CD14-positive monocyte (primary cell): ENCODE data around the gene SYNRG. TPM values are rescaled to one million over a fixed set of nuclear protein-coding genes. Genes with fewer than 3 reads are reported as not detected.

Experiments used
- DNase-seq, 3 donors: peaks; one replicate each; pipeline ENCODE4 v3.0.0-alpha.2; 2011 to 2022
- H2AFZ ChIP-seq: 2 replicates; pipeline ENCODE4 v1.6.0; 2012; ENCODE audit warnings: mild to moderate bottlenecking, low read depth, low read length, inconsistent platforms; ENCODE audit not compliant: insufficient read depth, poor library complexity, severe bottlenecking
- H3K27ac ChIP-seq, 2 donors: 1 replicate in 1 of 2; 2 replicates in 1 of 2; pipeline ENCODE4 v1.5.1; 2012 to 2013; ENCODE audit warnings: low read length in 2 of 2, control low read depth in 1 of 2, inconsistent platforms in 1 of 2, low read depth in 1 of 2, mild to moderate bottlenecking in 1 of 2
- H3K27me3 ChIP-seq, 2 donors: one replicate each; pipeline versions ENCODE4 v1.6.0 to v1.6.1; 2011 to 2013; ENCODE audit warnings: low read length in 2 of 2; ENCODE audit not compliant: control insufficient read depth in 2 of 2, insufficient read depth in 2 of 2
- H3K36me3 ChIP-seq, 2 donors: replicated peaks in 1 of 2; 1 replicate in 1 of 2; 2 replicates in 1 of 2; pipeline versions ENCODE4 v1.5.1 to v1.6.1; 2012 to 2013; ENCODE audit warnings: low read length in 2 of 2, control low read depth in 1 of 2, inconsistent platforms in 1 of 2, mild to moderate bottlenecking in 1 of 2; ENCODE audit not compliant: insufficient read depth in 2 of 2, control insufficient read depth in 1 of 2
- H3K4me1 ChIP-seq, 2 donors: 1 replicate in 1 of 2; 2 replicates in 1 of 2; pipeline versions ENCODE4 v1.5.1 to v1.6.1; 2012 to 2013; ENCODE audit warnings: low read length in 2 of 2, control low read depth in 1 of 2, inconsistent platforms in 1 of 2, mild to moderate bottlenecking in 1 of 2, moderate library complexity in 1 of 2; ENCODE audit not compliant: insufficient read depth in 2 of 2, control insufficient read depth in 1 of 2
- H3K4me2 ChIP-seq: replicated peaks from 2 replicates; pipeline ENCODE3; 2012; ENCODE audit warnings: low read length, moderate library complexity, mild to moderate bottlenecking; ENCODE audit not compliant: poor library complexity, severe bottlenecking; ENCODE audit errors: extremely low read depth
- H3K4me3 ChIP-seq, 3 experiments: fragments of 200-600 bp in 1 of 3; sonication (generic) in 1 of 3; replicated peaks in 1 of 3; 1 replicate in 2 of 3; 2 replicates in 1 of 3; pipeline ENCODE4 v1.5.1; 2011 to 2013; ENCODE audit warnings: low read length in 3 of 3, mild to moderate bottlenecking in 3 of 3, control low read depth in 2 of 3, low read depth in 2 of 3, inconsistent platforms in 1 of 3, moderate library complexity in 1 of 3
- H3K79me2 ChIP-seq: 2 replicates; pipeline ENCODE4 v1.6.0; 2012; ENCODE audit warnings: mild to moderate bottlenecking, control low read depth, inconsistent platforms, low read length, moderate library complexity; ENCODE audit not compliant: insufficient read depth
- H3K9ac ChIP-seq: 2 replicates; pipeline ENCODE4 v1.6.0; 2017; ENCODE audit warnings: low read length, mild to moderate bottlenecking; ENCODE audit not compliant: insufficient read depth, poor library complexity, severe bottlenecking
- H3K9me3 ChIP-seq, 2 donors: replicated peaks in 1 of 2; 1 replicate in 1 of 2; 2 replicates in 1 of 2; pipeline versions ENCODE4 v1.5.1 to v1.6.1; 2012 to 2013; ENCODE audit warnings: low read length in 2 of 2, control low read depth in 1 of 2; ENCODE audit not compliant: control insufficient read depth in 1 of 2, insufficient read depth in 1 of 2
- H4K20me1 ChIP-seq: 2 replicates; pipeline ENCODE4 v1.6.0; 2012; ENCODE audit warnings: mild to moderate bottlenecking, low read length, control low read depth, moderate library complexity; ENCODE audit not compliant: insufficient read depth
- H3K27ac Mint-ChIP-seq, 7 donors: one replicate each; pipeline ENCODE4 v1.8.0; 2020; ENCODE audit warnings: mild to moderate bottlenecking in 7 of 7, mixed read lengths in 7 of 7, moderate library complexity in 6 of 7, inconsistent platforms in 2 of 7
- H3K27me3 Mint-ChIP-seq, 3 donors: one replicate each; pipeline ENCODE4 v1.8.0; 2021 to 2022; ENCODE audit warnings: low read depth in 3 of 3, mild to moderate bottlenecking in 3 of 3, mixed read lengths in 3 of 3, moderate library complexity in 3 of 3, inconsistent platforms in 1 of 3
- H3K36me3 Mint-ChIP-seq, 2 donors: one replicate each; pipeline ENCODE4 v1.8.0; 2020; ENCODE audit warnings: mixed read lengths in 2 of 2, inconsistent platforms in 1 of 2, mild to moderate bottlenecking in 1 of 2
- H3K4me1 Mint-ChIP-seq: one replicate; pipeline ENCODE4 v1.8.0; 2020; ENCODE audit warnings: mild to moderate bottlenecking, mixed read lengths
- H3K4me3 Mint-ChIP-seq, 2 donors: one replicate each; pipeline ENCODE4 v1.8.0; 2020; ENCODE audit warnings: mild to moderate bottlenecking in 2 of 2, mixed read lengths in 2 of 2, moderate library complexity in 1 of 2
- H3K9me3 Mint-ChIP-seq, 7 donors: one replicate each; pipeline ENCODE4 v1.8.0; 2020 to 2022; ENCODE audit warnings: mixed read lengths in 7 of 7, mild to moderate bottlenecking in 6 of 7, moderate library complexity in 6 of 7, inconsistent platforms in 2 of 7
- CTCF ChIP-seq: fragments of 200-600 bp; IDR thresholded peaks from one replicate; pipeline ENCODE4 v1.8.0; 2022; ENCODE audit warnings: antibody characterized with exemption, mild to moderate bottlenecking
- WGBS: methylation state at CpG from one replicate; pipeline ENCODE4 v1.1.5; 2013; ENCODE audit warnings: missing lambda C conversion rate; ENCODE audit not compliant: insufficient coverage; 5-methylcytosine and 5-hydroxymethylcytosine counted together
- intact Hi-C, 2 donors: fragments of 100-400 bp; cut with micrococcal nuclease; formaldehyde crosslinking; loops; one replicate each; pipeline versions ENCODE4 v1.15.0 to v1.15.1; 2023
- polyA plus RNA-seq, 3 donors: library from polyadenylated mRNA; depleted of rRNA in 1 of 3; unstranded in 2 of 3; stranded (reverse) in 1 of 3; fragments of 300-500 nt in 2 of 3; fragments of >200 nt in 1 of 3; fragmentation: Illumina TruSeq in 2 of 3; gene quantifications; 1 replicate in 2 of 3; 2 replicates in 1 of 3; pipeline ENCODE4 v1.2.3, GENCODE V29; 2012 to 2021

The SYNRG gene
- polyA plus RNA-seq, 3 donors, result 13.1 to 17.5 (median 16.9) TPM

GRCh38 chr17:37568350-37569053 is 40.7 kb downstream of the SYNRG start:
- no peak for DNase-seq
- Histone ChIP-seq H3K27me3 (no peaks in the 10 kb centered on the region), H3K4me2 (no peak overlapping the region), H3K27ac (no peak overlapping the region), H3K79me2 (no peaks in the 10 kb centered on the region), H2AFZ (no peak overlapping the region), H3K4me3 (no peak overlapping the region), H4K20me1 (peaks cover 8% of the 10 kb centered on the region), H3K9me3 (no peaks in the 10 kb centered on the region), H3K9ac (no peak overlapping the region), H3K36me3 (peaks cover 65 to 89% of the 10 kb centered on the region in 2 donors), H3K4me1 (no peaks in the 10 kb centered on the region)
- H3K4me3 Mint-ChIP-seq, result no peak overlapping the region
- TF ChIP-seq CTCF, result no peak
- H3K27ac Mint-ChIP-seq, result no peak overlapping the region
- H3K9me3 Mint-ChIP-seq, result peaks cover 0 to 1% (median 0%) of the 10 kb centered on the region in 7 donors
- intact Hi-C loops, result no loop called here
- H3K4me1 Mint-ChIP-seq, result no peaks in the 10 kb centered on the region
- peaks cover 75 to 88% of the 10 kb centered on the region in 2 donors for H3K36me3 Mint-ChIP-seq
- H3K27me3 Mint-ChIP-seq, result no peaks in the 10 kb centered on the region
- WGBS, result no CpG with 5 or more reads among the region's 2 CpGs

GRCh38 chr17:37567538-37567937 is 41.7 kb downstream of the SYNRG start:
- Histone ChIP-seq H3K27me3 (no peaks in the 10 kb centered on the region), H3K9me3 (no peaks in the 10 kb centered on the region), H3K79me2 (no peaks in the 10 kb centered on the region), H3K27ac (no peak overlapping the region), H4K20me1 (no peaks in the 10 kb centered on the region), H3K9ac (no peak overlapping the region), H2AFZ (no peak overlapping the region), H3K4me1 (no peaks in the 10 kb centered on the region), H3K4me3 (no peak overlapping the region), H3K36me3 (peaks cover 67 to 88% of the 10 kb centered on the region in 2 donors), H3K4me2 (no peak overlapping the region)
- Mint-ChIP-seq H3K4me1 (no peaks in the 10 kb centered on the region), H3K9me3 (peaks cover 0 to 1% (median 0%) of the 10 kb centered on the region in 7 donors), H3K27me3 (no peaks in the 10 kb centered on the region), H3K27ac (no peak overlapping the region), H3K36me3 (peaks cover 69 to 81% of the 10 kb centered on the region in 2 donors), H3K4me3 (no peak overlapping the region)
- TF ChIP-seq CTCF, result no peak
- DNase-seq, result no peak
- intact Hi-C loops, result no loop called here
- WGBS, result no CpG with 5 or more reads among the region's 4 CpGs
